NCI-H1417 (cell line): Measurements from ENCODE around the gene COPA.

Source experiments
- DNase-seq, 3 experiments: peaks; one replicate each; lab custom pipeline; 2025; lab: John Stamatoyannopoulos, UW

The COPA gene

GRCh38 chr1:160267284-160267991, 75.6 kb downstream of the COPA start:
- DNase-seq: no peak

- no peak for DNase-seq
Measured at GRCh38 chr1:160264795-160265307, 78.2 kb downstream of the COPA start.

GRCh38 chr1:160261893-160262794, 80.9 kb downstream of the COPA start, which contains the start of gene DCAF8:
Gene DCAF8, minus strand, starts transcription at chr1:160262549. Its CDS starts 18,541 bp downstream, at chr1:160244008.
- DNase-seq: peak; percentile 97 to 100 (median 98)

GRCh38 chr1:160261556-160261892, 81.5 kb downstream of the COPA start:
- peak; percentile 64 to 82 (median 72) for DNase-seq

- DNase-seq: peak in 2 of 3 experiments; percentile 38 to 71
Measured at GRCh38 chr1:160260406-160261382, 82.4 kb downstream of the COPA start.

GRCh38 chr1:160258177-160258798, 84.8 kb downstream of the COPA start:
- no peak for DNase-seq

- DNase-seq: no peak
Measured at GRCh38 chr1:160257411-160258015, 85.5 kb downstream of the COPA start.

- no peak for DNase-seq
Measured at GRCh38 chr1:160256396-160257046, 86.5 kb downstream of the COPA start.

DNA sequence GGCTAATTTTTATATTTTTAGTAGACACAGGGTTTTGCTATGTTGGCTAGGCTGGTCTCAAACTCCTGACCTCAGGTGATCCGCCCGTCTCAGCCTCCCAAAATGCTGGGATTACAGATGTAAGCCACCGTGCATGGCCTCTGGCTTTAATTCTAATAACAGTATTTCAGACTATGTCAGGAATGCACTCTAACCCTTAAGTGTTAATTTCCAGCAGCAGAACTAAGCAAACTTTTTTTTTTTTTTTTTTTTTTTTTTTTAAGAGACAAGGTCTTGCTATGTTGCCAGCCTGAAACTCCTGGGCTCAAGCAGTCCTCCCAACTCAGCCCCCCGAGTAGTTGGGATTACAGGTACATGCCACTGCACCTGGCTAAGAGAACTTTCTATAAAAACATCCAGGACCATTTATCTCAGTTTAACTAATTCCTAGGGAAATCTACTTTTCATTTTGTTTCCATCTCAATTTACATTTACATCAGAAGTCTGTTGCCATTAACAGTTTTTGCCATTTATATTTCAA, 87.2 kb downstream of the COPA start:
- DNase-seq: no peak

DNA sequence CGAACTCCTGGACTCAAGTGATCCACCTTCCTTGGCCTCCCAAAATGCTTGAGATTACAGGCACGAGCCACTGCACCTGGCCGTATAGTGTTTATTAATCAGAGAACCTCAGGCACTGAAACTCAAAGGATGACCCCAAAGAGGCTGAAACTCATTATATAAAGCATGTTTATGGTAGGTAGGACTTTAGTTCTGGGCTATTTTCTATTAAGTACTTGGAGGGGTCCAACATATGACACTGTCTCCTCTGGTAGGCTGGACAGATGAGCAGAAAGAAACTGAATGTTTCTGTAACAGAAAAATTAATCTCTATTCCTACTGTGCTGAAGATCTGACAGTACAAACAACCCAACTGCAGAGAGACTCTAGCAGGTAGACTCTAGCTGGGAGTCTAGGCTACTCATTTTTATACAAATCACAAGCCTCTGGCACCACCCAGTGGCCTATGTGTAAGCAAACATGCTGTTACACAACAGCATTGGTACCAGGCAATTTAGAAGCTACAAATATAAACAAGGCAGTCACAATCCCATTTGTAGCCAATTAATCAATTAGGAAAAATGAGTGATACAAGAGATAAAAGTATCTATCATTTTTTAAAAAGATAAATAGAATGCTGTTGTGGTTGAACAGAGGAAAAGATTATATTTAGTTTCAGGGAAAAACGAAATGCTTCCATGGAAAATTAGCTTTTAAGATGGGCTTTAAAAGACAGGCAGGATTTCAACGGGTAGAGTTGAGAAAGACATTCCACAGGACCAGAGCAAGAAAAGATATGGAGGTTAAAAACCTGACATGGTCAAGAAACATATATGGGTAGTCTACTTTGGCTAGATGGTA, 91.1 kb downstream of the COPA start:
- peak; percentile 51 to 85 (median 77) for DNase-seq

GRCh38 chr1:160251011-160251410, 92.0 kb downstream of the COPA start:
- DNase-seq: no peak

- no peak for DNase-seq
Measured at GRCh38 chr1:160247053-160247452, 96.0 kb downstream of the COPA start.

- no peak for DNase-seq
Measured at GRCh38 chr1:160245434-160245833, 97.6 kb downstream of the COPA start.

DNA sequence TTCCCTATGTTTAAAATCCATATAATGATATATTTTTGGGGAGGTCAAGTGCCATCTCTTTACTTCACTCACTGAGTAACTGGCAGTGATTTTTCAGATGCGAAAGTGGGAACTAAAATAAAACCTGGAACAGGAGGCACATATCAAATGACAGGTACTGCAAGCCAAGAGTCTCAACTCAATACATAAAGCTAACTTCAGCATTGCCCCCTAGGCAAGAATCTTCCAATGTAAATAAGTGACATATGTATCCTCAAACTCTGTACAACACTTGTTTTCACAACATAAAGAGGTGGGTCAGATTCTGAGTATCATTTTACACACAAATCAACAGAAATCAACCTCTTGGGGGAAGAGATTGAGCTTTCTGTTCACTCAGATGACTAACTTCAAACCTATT, 98.8 kb downstream of the COPA start:
- DNase-seq: peak in 1 of 3 experiments; percentile 11

DNA sequence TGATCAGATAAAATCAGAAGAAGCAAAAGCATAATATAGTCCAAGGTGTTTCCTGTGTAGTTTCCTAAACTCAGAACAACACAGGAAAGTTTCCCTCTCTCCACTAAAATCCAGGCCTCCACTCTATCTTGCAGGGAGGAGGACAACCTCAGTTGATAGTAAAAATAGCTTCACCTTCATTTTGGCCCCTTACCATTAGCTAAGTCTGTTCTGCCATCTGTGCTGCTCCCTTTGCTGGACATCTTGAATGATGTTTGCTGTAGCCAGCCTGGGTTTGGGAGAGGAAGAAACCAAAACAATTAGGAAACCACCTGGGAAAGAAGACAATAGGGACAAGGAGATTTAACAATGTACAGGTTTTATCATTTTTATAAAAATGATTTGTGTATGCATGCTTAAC, 99.3 kb downstream of the COPA start:
- no peak for DNase-seq

DNA sequence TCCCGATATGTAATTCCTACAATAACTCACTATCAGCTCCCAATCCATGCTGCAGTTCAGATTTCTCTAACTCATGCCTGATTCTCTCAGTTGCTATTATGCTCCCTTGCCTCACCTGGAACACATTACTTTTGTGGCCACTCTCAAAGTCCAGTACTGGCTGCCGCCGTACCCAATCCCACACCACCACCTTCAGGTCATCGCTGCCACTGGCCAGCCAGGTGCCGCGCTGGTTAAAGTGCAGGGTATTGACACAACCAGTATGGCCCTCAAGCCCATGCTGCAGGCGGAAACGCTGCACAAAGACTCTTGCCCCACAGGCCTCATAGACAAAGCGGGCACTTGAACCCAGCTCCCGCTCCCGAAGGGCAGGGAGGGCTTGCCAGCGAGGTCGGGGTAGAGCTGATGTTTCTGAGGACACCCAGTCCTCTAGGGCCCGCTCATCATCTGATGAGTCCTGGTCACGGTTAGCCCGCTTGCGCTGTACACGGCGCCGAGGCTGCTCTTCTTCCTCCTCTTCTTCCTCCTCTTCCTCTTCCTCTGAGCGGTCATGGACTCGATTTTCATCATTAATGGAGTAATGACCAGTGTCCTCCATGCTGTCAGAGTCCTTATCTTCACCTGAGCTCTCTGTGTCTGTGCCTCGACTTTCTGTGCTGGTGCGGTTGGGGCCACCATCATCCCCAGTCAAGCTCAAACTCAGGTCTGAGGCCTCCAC, 103.3 kb downstream of the COPA start:
- DNase-seq: no peak
